Colonic mucosa (tissue), 4 donors: Measurements from ENCODE around the gene CAP1. TPM values are rescaled to one million over a fixed set of nuclear protein-coding genes. Genes with fewer than 3 reads are reported as not detected.

ENCODE experiments used
- DNase-seq: peaks from one replicate; pipeline ENCODE4 v3.0.0-alpha.2; 2020
- H3K27ac ChIP-seq: fragments of 200-600 bp; one replicate; pipeline ENCODE4 v1.8.0; 2021
- H3K27me3 ChIP-seq: fragments of 200-600 bp; one replicate; pipeline ENCODE4 v1.8.0; 2021
- H3K36me3 ChIP-seq: fragments of 200-600 bp; one replicate; pipeline ENCODE4 v1.8.0; 2021
- H3K4me1 ChIP-seq: fragments of 200-600 bp; one replicate; pipeline ENCODE4 v1.8.0; 2021; ENCODE audit warnings: mild to moderate bottlenecking
- H3K4me3 ChIP-seq: fragments of 200-600 bp; one replicate; pipeline ENCODE4 v1.8.0; 2021
- H3K9ac ChIP-seq, 2 donors: one replicate each; pipeline ENCODE4 v1.7.0; 2013; ENCODE audit warnings: control low read depth in 2 of 2, low read depth in 2 of 2, low read length in 2 of 2
- H3K9me3 ChIP-seq: fragments of 200-600 bp; one replicate; pipeline ENCODE4 v1.8.0; 2021
- intact Hi-C: fragments of 100-400 bp; cut with DNase I; formaldehyde crosslinking; loops from one replicate; pipeline ENCODE4 v1.14.1; 2022
- total RNA-seq, 2 donors: library from RNA; stranded (reverse); fragmentation: NEBNext Ultra II Directional in 1 of 2; extraction: Animal tissue kit (Norgen Biotek cat#: 25700) in 1 of 2; gene quantifications; one replicate each; pipeline ENCODE4 v1.2.1, GENCODE V29; 2021
- TF ChIP-seq, protein P1 (sequence below): fragments of 200-600 bp; IDR thresholded peaks from one replicate; pipeline ENCODE4 v1.8.0; 2022; ENCODE audit warnings: antibody characterized with exemption, mild to moderate bottlenecking
- donor health status: healthy.
- donor health status: DM: no; HTN: no; CAD: no.
- donor health status: DM: no; HTN: no; CAD: no.

The CAP1 gene
- total RNA-seq, 2 donors from 2014 or later: 500 to 548 TPM

DNA sequence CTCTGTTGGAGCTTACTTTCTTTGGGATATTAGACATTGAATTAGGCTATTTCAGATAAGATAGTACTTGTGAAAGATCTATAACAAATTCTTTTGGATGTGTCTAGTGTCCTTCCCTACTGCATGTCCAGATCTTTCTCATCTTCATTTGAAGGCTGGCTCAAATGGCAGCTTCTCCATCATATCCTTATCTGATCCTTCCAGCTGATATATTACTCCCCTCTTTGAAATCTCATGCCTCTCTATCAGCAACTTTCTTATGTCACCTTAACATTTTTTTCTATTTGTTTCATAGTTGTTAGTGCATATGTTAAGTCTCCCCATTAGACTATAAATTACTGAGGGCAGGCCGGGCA is 17.5 kb downstream of the CAP1 start:
- Histone ChIP-seq H3K27me3 (no peaks in the 10 kb centered on the region), H3K4me1 (peaks cover 27% of the 10 kb centered on the region), H3K36me3 (peaks cover 13% of the 10 kb centered on the region), H3K4me3 (no peak overlapping the region), H3K9me3 (no peaks in the 10 kb centered on the region), H3K9ac (no peak overlapping the region), H3K27ac (peak overlapping the region; percentile 85)
- intact Hi-C loops: no loop called here
- TF ChIP-seq, protein P1, sequence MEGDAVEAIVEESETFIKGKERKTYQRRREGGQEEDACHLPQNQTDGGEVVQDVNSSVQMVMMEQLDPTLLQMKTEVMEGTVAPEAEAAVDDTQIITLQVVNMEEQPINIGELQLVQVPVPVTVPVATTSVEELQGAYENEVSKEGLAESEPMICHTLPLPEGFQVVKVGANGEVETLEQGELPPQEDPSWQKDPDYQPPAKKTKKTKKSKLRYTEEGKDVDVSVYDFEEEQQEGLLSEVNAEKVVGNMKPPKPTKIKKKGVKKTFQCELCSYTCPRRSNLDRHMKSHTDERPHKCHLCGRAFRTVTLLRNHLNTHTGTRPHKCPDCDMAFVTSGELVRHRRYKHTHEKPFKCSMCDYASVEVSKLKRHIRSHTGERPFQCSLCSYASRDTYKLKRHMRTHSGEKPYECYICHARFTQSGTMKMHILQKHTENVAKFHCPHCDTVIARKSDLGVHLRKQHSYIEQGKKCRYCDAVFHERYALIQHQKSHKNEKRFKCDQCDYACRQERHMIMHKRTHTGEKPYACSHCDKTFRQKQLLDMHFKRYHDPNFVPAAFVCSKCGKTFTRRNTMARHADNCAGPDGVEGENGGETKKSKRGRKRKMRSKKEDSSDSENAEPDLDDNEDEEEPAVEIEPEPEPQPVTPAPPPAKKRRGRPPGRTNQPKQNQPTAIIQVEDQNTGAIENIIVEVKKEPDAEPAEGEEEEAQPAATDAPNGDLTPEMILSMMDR: no peak
- no peak for DNase-seq

DNA sequence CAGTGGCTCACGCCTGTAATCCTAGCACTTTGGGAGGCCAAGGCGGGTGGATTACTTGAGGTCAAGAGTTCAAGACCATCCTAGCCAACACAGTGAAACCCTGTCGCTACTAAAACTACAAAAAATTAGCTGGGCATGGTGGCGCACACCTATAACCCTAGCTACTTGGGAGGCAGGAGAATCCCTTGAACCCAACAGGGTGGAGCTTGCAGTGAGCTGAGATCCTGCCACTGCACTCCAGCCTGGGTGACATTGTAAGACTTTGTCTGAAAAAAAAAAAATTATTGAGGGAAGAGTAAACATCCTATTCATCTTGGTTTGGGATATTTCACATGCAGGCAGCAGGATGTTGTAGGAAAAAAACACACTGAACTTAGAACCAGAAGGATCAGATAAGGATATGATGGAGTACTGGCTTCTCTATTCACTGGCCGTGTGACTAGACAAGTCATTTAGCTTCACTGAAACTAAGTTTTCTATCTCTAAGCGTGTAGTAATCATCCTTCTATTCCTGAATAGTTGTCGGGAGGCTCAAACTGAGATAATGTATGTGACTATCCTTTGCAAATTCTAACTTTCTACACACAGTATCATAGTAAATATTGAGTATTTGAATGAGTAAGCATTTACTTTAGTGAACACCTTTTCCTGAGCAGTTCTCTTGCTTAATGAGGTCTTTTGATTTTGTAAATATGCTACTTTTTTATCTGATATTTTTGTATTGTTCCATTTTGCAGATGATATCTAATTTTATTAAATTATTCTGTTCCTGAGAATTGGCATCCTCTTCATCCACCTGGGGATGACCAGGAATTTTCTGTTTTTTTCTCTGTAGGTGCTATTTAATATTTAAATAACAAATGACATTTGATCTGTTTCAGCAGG is 18.2 kb downstream of the CAP1 start:
- DNase-seq: no peak
- Histone ChIP-seq H3K27ac (peak overlapping the region; percentile 85), H3K36me3 (peaks cover 17% of the 10 kb centered on the region), H3K4me3 (no peak overlapping the region), H3K27me3 (no peaks in the 10 kb centered on the region), H3K4me1 (peaks cover 27% of the 10 kb centered on the region), H3K9ac (peak overlapping the region in 1 of 2 donors; percentile 7), H3K9me3 (no peaks in the 10 kb centered on the region)
- TF ChIP-seq, protein P1: no peak
- intact Hi-C loops: no loop called here

DNA sequence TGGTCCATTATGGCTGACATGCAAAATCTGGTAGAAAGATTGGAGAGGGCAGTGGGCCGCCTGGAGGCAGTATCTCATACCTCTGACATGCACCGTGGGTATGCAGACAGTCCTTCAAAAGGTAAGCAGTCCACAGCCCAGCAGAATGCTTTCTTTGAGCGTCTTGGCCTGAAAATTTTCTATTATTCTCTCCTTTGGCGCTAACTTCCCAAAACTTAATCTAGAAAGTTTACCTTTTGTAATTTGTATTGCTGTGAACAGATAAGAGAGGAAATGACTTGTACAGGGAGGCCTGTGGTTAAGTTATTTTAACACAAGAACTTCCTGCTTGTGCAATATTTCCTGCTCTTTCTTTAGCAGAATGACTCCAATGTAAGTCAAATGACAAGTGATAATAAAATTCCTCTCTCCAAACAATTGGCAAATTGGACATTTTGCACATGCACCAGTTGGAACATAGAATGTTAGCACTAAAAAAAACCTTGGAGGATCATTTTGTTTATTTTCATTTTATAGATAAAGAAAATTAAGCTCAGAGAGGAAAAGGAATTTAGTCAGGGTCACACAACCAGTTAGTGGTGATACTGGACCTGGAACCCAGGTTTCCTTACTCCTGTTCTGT is 18.9 kb downstream of the CAP1 start:
- Histone ChIP-seq H3K4me3 (no peak overlapping the region), H3K9me3 (no peaks in the 10 kb centered on the region), H3K4me1 (peaks cover 27% of the 10 kb centered on the region), H3K36me3 (peaks cover 23% of the 10 kb centered on the region), H3K27ac (peak overlapping the region; percentile 85), H3K9ac (peak overlapping the region in 1 of 2 donors; percentile 66), H3K27me3 (no peaks in the 10 kb centered on the region)
- intact Hi-C loops: no loop called here
- TF ChIP-seq, protein P1: no peak
- DNase-seq: no peak

DNA sequence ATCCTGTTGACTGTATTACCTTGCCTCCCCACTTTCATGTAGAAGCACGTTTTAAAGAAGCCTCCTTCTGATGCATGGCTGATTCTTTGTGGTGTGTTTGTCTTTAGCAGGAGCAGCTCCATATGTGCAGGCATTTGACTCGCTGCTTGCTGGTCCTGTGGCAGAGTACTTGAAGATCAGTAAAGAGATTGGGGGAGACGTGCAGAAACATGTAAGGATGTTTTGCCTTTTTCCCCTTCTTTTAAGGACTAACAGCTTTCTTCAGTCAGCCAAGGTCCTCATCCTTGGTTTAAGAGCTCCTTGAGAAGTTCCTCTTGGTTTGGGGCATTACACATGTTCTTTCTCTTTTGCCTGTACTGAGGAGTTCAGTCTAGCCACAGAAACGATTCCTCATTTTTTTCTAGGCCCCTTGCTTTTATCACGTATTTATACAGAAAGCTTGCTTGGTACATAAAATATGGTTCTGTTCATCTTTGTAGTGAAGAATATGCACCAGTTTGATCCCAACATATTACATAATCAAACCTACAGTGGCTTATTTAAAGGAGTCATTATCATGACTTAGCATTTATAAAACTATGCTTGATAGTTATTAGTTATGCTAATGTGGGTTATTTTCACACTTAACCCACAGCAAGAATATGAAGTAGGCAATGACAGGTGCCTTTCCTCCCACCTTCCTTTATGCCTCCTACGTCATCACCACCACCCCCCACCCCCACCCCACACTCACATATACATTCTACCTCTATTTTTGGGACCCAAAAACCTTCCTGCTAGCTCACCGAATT is 19.6 kb downstream of the CAP1 start:
- peak overlapping the region; percentile 14 to 66 for H3K9ac ChIP-seq
- H3K27ac ChIP-seq: peak overlapping the region; percentile 85
- intact Hi-C loops: no loop called here
- peaks cover 27% of the 10 kb centered on the region for H3K4me1 ChIP-seq
- H3K27me3 ChIP-seq: no peaks in the 10 kb centered on the region
- DNase-seq: no peak
- H3K9me3 ChIP-seq: no peaks in the 10 kb centered on the region
- H3K36me3 ChIP-seq: peaks cover 28% of the 10 kb centered on the region
- TF ChIP-seq, protein P1: no peak
- no peak overlapping the region for H3K4me3 ChIP-seq

DNA sequence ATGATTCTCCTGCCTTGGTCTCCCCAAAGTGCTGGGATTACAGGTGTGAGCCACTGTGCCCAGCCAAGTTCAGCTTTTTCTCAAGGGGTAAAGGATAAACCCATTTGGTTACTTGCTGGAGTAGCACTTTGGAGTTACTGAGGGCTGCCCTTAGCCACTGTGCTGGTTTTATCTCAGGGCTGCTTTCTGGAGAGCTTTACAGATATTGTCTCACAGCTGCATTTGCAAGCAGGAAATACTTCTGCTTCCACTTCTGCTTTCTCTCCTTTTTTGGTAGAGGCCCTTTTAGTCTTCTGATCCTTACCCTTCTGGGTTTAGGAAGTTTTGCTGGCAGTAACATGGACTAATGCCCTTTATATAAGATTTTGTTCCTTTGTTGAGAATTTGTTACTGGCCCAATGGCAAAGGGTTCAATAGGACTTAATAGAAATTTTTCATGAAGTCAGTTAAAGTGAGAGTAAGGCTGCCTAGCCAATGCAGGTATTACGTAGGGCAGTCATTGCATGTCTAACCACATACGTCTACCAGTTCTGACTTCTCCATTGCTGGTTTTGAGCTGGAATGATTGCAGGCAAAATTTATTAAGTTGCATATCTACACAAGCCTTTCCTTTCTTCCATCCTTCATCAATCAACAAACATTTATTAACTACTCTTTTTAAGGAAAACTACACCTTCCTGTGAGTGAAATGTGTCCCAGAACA is 24.4 kb downstream of the CAP1 start:
- Histone ChIP-seq H3K36me3 (peaks cover 43% of the 10 kb centered on the region), H3K27me3 (no peaks in the 10 kb centered on the region)
- intact Hi-C loops: no loop called here

More for the DNA sequence above, 24.4 kb downstream of the CAP1 start:
- DNase-seq: no peak
- Histone ChIP-seq H3K27ac (peak overlapping the region; percentile 45), H3K4me3 (no peak overlapping the region), H3K4me1 (peaks cover under 1% of the 10 kb centered on the region), H3K9me3 (no peaks in the 10 kb centered on the region), H3K9ac (no peak overlapping the region)
- TF ChIP-seq, protein P1: no peak
